ENCODE measurements around the gene BRSK2. TPM values are rescaled to one million over a fixed set of nuclear protein-coding genes. Genes with fewer than 3 reads are reported as not detected.
A peak's percentile ranks its signal among the peaks of the same experiment; 100 is the strongest.
"Not testable (repeated sequence)": the region's sequence is repeated elsewhere in the genome, so short reads cannot be mapped to it uniquely, and the experiment has no call there.

Gene BRSK2
- total RNA-seq (2014; rRNA removed) (1.2 and 2.8 TPM in 2 replicates), Bru-seq, nascent RNA (percentile 34 among the genes with signal in this experiment), BruChase-seq, experiment 1, labeled RNA remaining after a 6-hour chase (percentile 33 among the genes with signal in this experiment), BruChase-seq, experiment 2, labeled RNA remaining after a 2-hour chase (percentile 35 among the genes with signal in this experiment)
- long read RNA-seq, full-length matches to known transcripts: 1 of 13 reads
- long read RNA-seq, partial matches to known transcripts: 4 of 13 reads
- long read RNA-seq, other reads (novel, unspliced or antisense): 8 of 13 reads

- no peaks in the 10 kb centered on the region for H4K20me1 ChIP-seq (ENCODE audit: low read length)
- H3K27me3 ChIP-seq (ENCODE audit: low read length): no peaks in the 10 kb centered on the region
- H3K4me1 ChIP-seq (ENCODE audit: insufficient read depth, low read length): 0 out of 2 replicates have a peak, but pooled peaks cover 4% of the 10 kb centered on the region
- TF ChIP-seq EZH2 (IDR thresholded peaks at IDR 0.05; ENCODE audit: low read length, unreplicated experiment): no peak
- TF ChIP-seq EZH2phosphoT487 (IDR thresholded peaks at IDR 0.05; ENCODE audit: borderline replicate concordance, low read length): no peak
- TF ChIP-seq CTCF (conservative IDR thresholded peaks at IDR 0.05; ENCODE audit: low read depth, low read length): no peak
- H2AFZ ChIP-seq (ENCODE audit: low read length): peak within 1 kb of the TSS; percentile 93
- CTCF ChIA-PET: no interaction called here
- H3K4me3 ChIP-seq (ENCODE audit: low read length): peak within 1 kb of the TSS; percentile 65
- no peaks in the 10 kb centered on the region for H3K9me3 ChIP-seq (ENCODE audit: low read length)
- H3K36me3 ChIP-seq (ENCODE audit: low read depth, low read length): no peaks in the 10 kb centered on the region
- no peaks in the 10 kb centered on the region for H3F3A ChIP-seq (ENCODE audit: low read length, unreplicated experiment)
- no peak for DNase-seq
- ATAC-seq: no peak
- peak within 1 kb of the TSS; percentile 78 for H3K9ac ChIP-seq (ENCODE audit: low read length)
- POLR2A ChIA-PET (ENCODE audit: unreplicated experiment): no interaction called here
- H3K79me2 ChIP-seq (ENCODE audit: low read length): no peaks in the 10 kb centered on the region
- intact Hi-C loops (cut with micrococcal nuclease): loop anchor here (5.0 to 10.0 kb wide), 2 partner anchors 85 to 128 kb away; partner anchors contain the start of gene TOLLIP
- H3K9me2 ChIP-seq (replicated peaks; ENCODE audit: low read length): no peaks in the 10 kb centered on the region
- BruUV-seq (replicated peaks): no TSS peak
- H3K4me2 ChIP-seq (ENCODE audit: low read length): peak within 1 kb of the TSS; percentile 96
- H3K27ac ChIP-seq (ENCODE audit: low read length): no peak within 1 kb of the TSS
These were observed at the start of gene BRSK2 for GRCh38 chr11:1389932-1390568. Gene BRSK2, plus strand, starts transcription at chr11:1389934. Its CDS starts 351 bp downstream, at chr11:1390285.

GRCh38 chr11:1340111-1340510, 49.6 kb upstream of the BRSK2 start:
- H3K4me3 ChIP-seq (ENCODE audit: low read length): no peak overlapping the region
- BruUV-seq (replicated peaks): no TSS peak
- no peaks in the 10 kb centered on the region for H3F3A ChIP-seq (ENCODE audit: low read length, unreplicated experiment)
- H3K79me2 ChIP-seq (ENCODE audit: low read length): no peaks in the 10 kb centered on the region
- H3K4me1 ChIP-seq (ENCODE audit: insufficient read depth, low read length): peaks cover 8% of the 10 kb centered on the region
- H4K20me1 ChIP-seq (ENCODE audit: low read length): no peaks in the 10 kb centered on the region
- ATAC-seq (no peak), DNase-seq (no peak)
- H3K9me3 ChIP-seq (ENCODE audit: low read length): no peaks in the 10 kb centered on the region
- no peak overlapping the region for H3K27ac ChIP-seq (ENCODE audit: low read length)
- no peak overlapping the region for H3K9ac ChIP-seq (ENCODE audit: low read length)
- POLR2A ChIA-PET (ENCODE audit: unreplicated experiment): no interaction called here
- no peaks in the 10 kb centered on the region for H3K9me2 ChIP-seq (replicated peaks; ENCODE audit: low read length)
- CTCF ChIA-PET: no interaction called here
- no peaks in the 10 kb centered on the region for H3K36me3 ChIP-seq (ENCODE audit: low read depth, low read length)
- intact Hi-C loops (cut with micrococcal nuclease): no loop called here
- no peak overlapping the region for H2AFZ ChIP-seq (ENCODE audit: low read length)
- TF ChIP-seq EZH2 (IDR thresholded peaks at IDR 0.05; ENCODE audit: low read length, unreplicated experiment) (no peak), CTCF (conservative IDR thresholded peaks at IDR 0.05; ENCODE audit: low read depth, low read length) (no peak), EZH2phosphoT487 (IDR thresholded peaks at IDR 0.05; ENCODE audit: borderline replicate concordance, low read length) (no peak)
- H3K27me3 ChIP-seq (ENCODE audit: low read length): no peaks in the 10 kb centered on the region
- no peak overlapping the region for H3K4me2 ChIP-seq (ENCODE audit: low read length)

GRCh38 chr11:1341226-1341625, 48.5 kb upstream of the BRSK2 start:
- POLR2A ChIA-PET (ENCODE audit: unreplicated experiment); intact Hi-C loops (cut with micrococcal nuclease); CTCF ChIA-PET: not testable (repeated sequence)

More at GRCh38 chr11:1341226-1341625, 48.5 kb upstream of the BRSK2 start:
- H3K79me2 ChIP-seq (ENCODE audit: low read length); H3K27me3 ChIP-seq (ENCODE audit: low read length); H3K9me3 ChIP-seq (ENCODE audit: low read length); H3K9ac ChIP-seq (ENCODE audit: low read length); H3K4me1 ChIP-seq (ENCODE audit: insufficient read depth, low read length); H3K4me3 ChIP-seq (ENCODE audit: low read length); ATAC-seq; H2AFZ ChIP-seq (ENCODE audit: low read length); H3K36me3 ChIP-seq (ENCODE audit: low read depth, low read length); DNase-seq; H3K27ac ChIP-seq (ENCODE audit: low read length); H3K9me2 ChIP-seq (replicated peaks; ENCODE audit: low read length); H3F3A ChIP-seq (ENCODE audit: low read length, unreplicated experiment); H3K4me2 ChIP-seq (ENCODE audit: low read length); BruUV-seq (replicated peaks); H4K20me1 ChIP-seq (ENCODE audit: low read length): not testable (repeated sequence)
